ENCODE data around the gene ZBTB34. TPM values are rescaled to one million over a fixed set of nuclear protein-coding genes. Genes with fewer than 3 reads are reported as not detected.
A peak's percentile ranks its signal among the peaks of the same experiment; 100 is the strongest.

The ZBTB34 gene
- total RNA-seq, 1 donor from 2014 or later: 21.9 TPM

- Histone ChIP-seq H2AFZ (replicated peaks) (no peak overlapping the region), H3K79me2 (ENCODE audit: low read depth) (no peaks in the 10 kb centered on the region)
These were observed 55.6 kb downstream of the ZBTB34 start for GRCh38 chr9:126915846-126916543.

DNA sequence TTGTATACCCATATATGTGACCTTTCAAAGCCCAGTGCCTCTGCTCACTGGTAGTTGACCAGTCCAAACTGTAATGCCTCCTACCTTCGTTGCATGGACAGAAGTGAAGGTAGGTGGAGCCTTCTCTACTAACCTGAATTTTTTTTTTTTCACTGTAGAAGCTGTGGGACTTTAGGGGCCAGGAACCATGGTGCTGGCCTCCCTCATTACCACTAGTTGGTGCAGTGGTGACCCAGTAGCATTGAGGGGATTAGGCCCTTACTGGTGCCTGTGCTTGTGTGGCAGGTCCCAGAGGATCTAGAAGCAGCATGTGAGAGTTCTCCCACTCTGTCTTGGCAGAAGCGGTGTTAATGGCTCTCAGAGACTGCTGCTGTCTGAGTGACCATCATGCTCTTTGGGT, 56.5 kb downstream of the ZBTB34 start:
- H3K36me3 Mint-ChIP-seq: no peaks in the 10 kb centered on the region
- Histone ChIP-seq H3F3A (ENCODE audit: low read depth) (peaks cover 22% of the 10 kb centered on the region), H3K9ac (no peak overlapping the region), H3K4me1 (peaks cover 15% of the 10 kb centered on the region), H3K9me3 (ENCODE audit: low read depth) (no peaks in the 10 kb centered on the region), H3K27me3 (peaks cover 35% of the 10 kb centered on the region), H3K27ac (no peak overlapping the region), H2AFZ (replicated peaks) (no peak overlapping the region), H4K20me1 (ENCODE audit: low read depth) (peaks cover 31% of the 10 kb centered on the region), H3K4me2 (no peak overlapping the region), H3K4me3 (no peak overlapping the region), H3K79me2 (ENCODE audit: low read depth) (no peaks in the 10 kb centered on the region), H3K36me3 (no peaks in the 10 kb centered on the region)
- H3K27ac Mint-ChIP-seq: no peak overlapping the region
- peak overlapping the region; percentile 85 for H3K4me3 Mint-ChIP-seq
- H3K9me3 Mint-ChIP-seq: no peaks in the 10 kb centered on the region
- H3K27me3 Mint-ChIP-seq (ENCODE audit: insufficient read depth, low read depth): peaks cover 24% of the 10 kb centered on the region
- peak; percentile 28 for DNase-seq (ENCODE audit: low spot score)
- no peak for TF ChIP-seq EZH2 (IDR thresholded peaks at IDR 0.05)
- TF ChIP-seq EZH2phosphoT487 (IDR thresholded peaks at IDR 0.05): no peak
- peak; percentile 33 for TF ChIP-seq CTCF (IDR thresholded peaks at IDR 0.05)
- H3K4me1 Mint-ChIP-seq: peaks cover 14% of the 10 kb centered on the region

More at GRCh38 chr9:126915846-126916543, 55.6 kb downstream of the ZBTB34 start:
- peaks cover 31% of the 10 kb centered on the region for H4K20me1 ChIP-seq (ENCODE audit: low read depth)
- H3K27ac ChIP-seq: no peak overlapping the region
- H3K9ac ChIP-seq: no peak overlapping the region
- H3K27ac Mint-ChIP-seq: peak overlapping the region; percentile 5
- H3K4me3 ChIP-seq: peak overlapping the region; percentile 60
- H3K4me1 Mint-ChIP-seq: peaks cover 14% of the 10 kb centered on the region
- peaks cover 26% of the 10 kb centered on the region for H3K27me3 Mint-ChIP-seq (ENCODE audit: insufficient read depth, low read depth)
- peak overlapping the region; percentile 85 for H3K4me3 Mint-ChIP-seq
- H3K27me3 ChIP-seq: peaks cover 44% of the 10 kb centered on the region
- DNase-seq (ENCODE audit: low spot score): no peak
- H3K36me3 ChIP-seq: no peaks in the 10 kb centered on the region
- H3K4me1 ChIP-seq: peaks cover 15% of the 10 kb centered on the region
- no peaks in the 10 kb centered on the region for H3K9me3 Mint-ChIP-seq
- no peak for TF ChIP-seq CTCF (IDR thresholded peaks at IDR 0.05)
- no peak for TF ChIP-seq EZH2 (IDR thresholded peaks at IDR 0.05)
- TF ChIP-seq EZH2phosphoT487 (IDR thresholded peaks at IDR 0.05): no peak
- H3F3A ChIP-seq (ENCODE audit: low read depth): peaks cover 22% of the 10 kb centered on the region
- no peaks in the 10 kb centered on the region for H3K36me3 Mint-ChIP-seq
- peak overlapping the region; percentile 80 for H3K4me2 ChIP-seq
- no peaks in the 10 kb centered on the region for H3K9me3 ChIP-seq (ENCODE audit: low read depth)

GRCh38 chr9:126919193-126919592, 58.8 kb downstream of the ZBTB34 start:
- DNase-seq (ENCODE audit: low spot score): no peak
- Histone ChIP-seq H3K4me3 (no peak overlapping the region), H2AFZ (replicated peaks) (no peak overlapping the region), H3K79me2 (ENCODE audit: low read depth) (no peaks in the 10 kb centered on the region), H3K27ac (no peak overlapping the region), H4K20me1 (ENCODE audit: low read depth) (peaks cover 31% of the 10 kb centered on the region), H3K36me3 (no peaks in the 10 kb centered on the region), H3F3A (ENCODE audit: low read depth) (peaks cover 14% of the 10 kb centered on the region), H3K4me2 (no peak overlapping the region), H3K9ac (no peak overlapping the region), H3K4me1 (peaks cover 15% of the 10 kb centered on the region), H3K9me3 (ENCODE audit: low read depth) (no peaks in the 10 kb centered on the region), H3K27me3 (peaks cover 12% of the 10 kb centered on the region)
- peaks cover 13% of the 10 kb centered on the region for H3K27me3 Mint-ChIP-seq (ENCODE audit: insufficient read depth, low read depth)
- H3K4me1 Mint-ChIP-seq: peaks cover 14% of the 10 kb centered on the region
- TF ChIP-seq EZH2phosphoT487 (IDR thresholded peaks at IDR 0.05): no peak
- TF ChIP-seq CTCF (IDR thresholded peaks at IDR 0.05): no peak
- TF ChIP-seq EZH2 (IDR thresholded peaks at IDR 0.05): no peak
- H3K36me3 Mint-ChIP-seq: no peaks in the 10 kb centered on the region
- H3K27ac Mint-ChIP-seq: no peak overlapping the region
- H3K9me3 Mint-ChIP-seq: no peaks in the 10 kb centered on the region
- no peak overlapping the region for H3K4me3 Mint-ChIP-seq

Measured in neural progenitor cell (in vitro differentiated cells).